PC-3 (cell line): ENCODE data around the gene PRKG2. TPM values are rescaled to one million over a fixed set of nuclear protein-coding genes. Genes with fewer than 3 reads are reported as not detected.

Experiments used
- ATAC-seq: fragments of 200-7000 bp; cut with Tn5 transposase; 2 replicates; pipeline ENCODE4 v1.9.1; 2020; ENCODE audit warnings: mild to moderate bottlenecking, moderate library complexity
- BruUV-seq: library from RNA; stranded (reverse); fragments of 400-500 nt; replicated peaks from 2 replicates; lab custom pipeline; 2021; lab: Mats Ljungman, UMichigan
- CTCF ChIA-PET: fragments of 300-600 bp; sonication (Branson Sonifier 250); formaldehyde crosslinking; loops from one replicate; lab custom pipeline; 2022; ENCODE audit warnings: antibody characterized with exemption; lab: Charles Lee
- POLR2A ChIA-PET: fragments of 300-600 bp; sonication (Branson Sonifier 250); formaldehyde crosslinking; loops from one replicate; lab custom pipeline; 2022; ENCODE audit warnings: antibody characterized with exemption; ENCODE audit not compliant: unreplicated experiment; lab: Charles Lee
- DNase-seq: peaks from one replicate; pipeline ENCODE4 v3.0.0-alpha.2; 2015
- H2AFZ ChIP-seq: fragments of 300-600 bp; sonication (generic); 2 replicates; pipeline ENCODE4 v1.6.0; 2016; ENCODE audit warnings: antibody characterized with exemption, low read length
- H3F3A ChIP-seq: fragments of 300-600 bp; sonication (generic); one replicate; pipeline ENCODE4 v1.6.0; 2017; ENCODE audit warnings: antibody characterized with exemption, low read length, control low read depth, mild to moderate bottlenecking; ENCODE audit not compliant: unreplicated experiment
- H3K27ac ChIP-seq: fragments of 300-600 bp; sonication (generic); 2 replicates; pipeline ENCODE4 v1.5.1; 2016; ENCODE audit warnings: mild to moderate bottlenecking, low read length
- H3K27me3 ChIP-seq: fragments of 300-600 bp; sonication (generic); 2 replicates; pipeline ENCODE4 v1.6.1; 2016; ENCODE audit warnings: low read length, mixed read lengths
- H3K36me3 ChIP-seq: fragments of 300-600 bp; sonication (generic); 2 replicates; pipeline ENCODE4 v1.6.1; 2016; ENCODE audit warnings: low read depth, mixed run types, low read length, mixed read lengths
- H3K4me1 ChIP-seq: fragments of 300-600 bp; sonication (generic); 2 replicates; pipeline ENCODE4 v1.5.1; 2016; ENCODE audit warnings: low read length; ENCODE audit not compliant: insufficient read depth
- H3K4me2 ChIP-seq: fragments of 300-600 bp; sonication (generic); 2 replicates; pipeline ENCODE4 v1.6.0; 2016; ENCODE audit warnings: low read length
- H3K4me3 ChIP-seq: fragments of 300-600 bp; sonication (generic); 2 replicates; pipeline ENCODE4 v1.5.1; 2016; ENCODE audit warnings: mild to moderate bottlenecking, low read length, mixed read lengths
- H3K79me2 ChIP-seq: fragments of 300-600 bp; sonication (generic); 2 replicates; pipeline ENCODE4 v1.6.1; 2017; ENCODE audit warnings: low read length, mixed read lengths
- H3K9ac ChIP-seq: fragments of 300-600 bp; sonication (generic); 2 replicates; pipeline ENCODE4 v1.6.0; 2016; ENCODE audit warnings: mild to moderate bottlenecking, low read length
- H3K9me2 ChIP-seq: fragments of 300-600 bp; sonication (generic); replicated peaks from 2 replicates; pipeline ENCODE4 v1.6.1; 2016; ENCODE audit warnings: mixed run types, low read length, mixed read lengths
- H3K9me3 ChIP-seq: fragments of 300-600 bp; sonication (generic); 2 replicates; pipeline ENCODE4 v1.6.1; 2016; ENCODE audit warnings: low read length, mixed read lengths
- H4K20me1 ChIP-seq: fragments of 300-600 bp; sonication (generic); 2 replicates; pipeline ENCODE4 v1.6.1; 2016; ENCODE audit warnings: low read length, mixed read lengths
- EZH2 ChIP-seq: fragments of 300-600 bp; sonication (generic); IDR thresholded peaks from one replicate; pipeline ENCODE4 v1.6.1; 2017; ENCODE audit warnings: antibody characterized with exemption, mild to moderate bottlenecking, low read length; ENCODE audit not compliant: unreplicated experiment
- EZH2phosphoT487 ChIP-seq: fragments of 300-600 bp; sonication (generic); IDR thresholded peaks from 2 replicates; pipeline ENCODE4 v1.6.1; 2018; ENCODE audit warnings: mild to moderate bottlenecking, antibody characterized with exemption, low read length, borderline replicate concordance
- intact Hi-C: fragments of 100-400 bp; cut with micrococcal nuclease; formaldehyde crosslinking; loops from 2 replicates; pipeline ENCODE4 v1.9.0; 2023
- total RNA-seq: library from RNA; depleted of rRNA; stranded (reverse); fragments of >200 nt; gene quantifications from 2 replicates; pipeline ENCODE4 v1.2.3, GENCODE V29; 2014
- TF ChIP-seq, protein P1 (sequence below): fragments of 300-600 bp; sonication (generic); conservative IDR thresholded peaks from 2 replicates; pipeline ENCODE4 v1.5.1; 2017; ENCODE audit warnings: antibody characterized with exemption, low read depth, mild to moderate bottlenecking, low read length

PRKG2 gene
- total RNA-seq, 1 experiment from 2014 or later, result 0.55 TPM

DNA sequence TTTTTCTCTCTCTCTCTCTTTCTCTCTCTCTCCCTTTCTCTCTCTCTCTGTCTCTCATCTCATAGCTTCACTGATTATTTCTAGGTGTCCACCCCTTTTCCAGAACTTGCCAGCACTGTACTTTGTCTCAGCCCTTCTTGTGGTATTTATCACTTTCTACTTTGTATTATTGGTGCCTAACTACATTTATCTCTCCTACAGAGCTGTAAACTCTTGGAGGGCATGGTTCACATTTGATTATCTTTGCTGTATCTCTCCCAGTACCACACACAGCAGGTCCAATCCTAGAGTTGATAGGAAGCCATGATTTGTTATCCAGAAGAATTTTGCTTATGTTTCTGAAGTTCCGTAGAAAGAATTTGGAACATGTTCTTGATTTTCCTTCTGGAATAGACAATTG, 5.2 kb upstream of the PRKG2 start:
- Histone ChIP-seq H4K20me1 (no peaks in the 10 kb centered on the region), H3K9me3 (no peaks in the 10 kb centered on the region), H3K27me3 (peaks cover 7% of the 10 kb centered on the region), H2AFZ (no peak overlapping the region), H3K9ac (no peak overlapping the region), H3K9me2 (no peaks in the 10 kb centered on the region), H3K4me3 (no peak overlapping the region), H3K36me3 (no peaks in the 10 kb centered on the region), H3K4me2 (no peak overlapping the region), H3F3A (no peaks in the 10 kb centered on the region), H3K79me2 (no peaks in the 10 kb centered on the region), H3K4me1 (no peaks in the 10 kb centered on the region), H3K27ac (no peak overlapping the region)
- no TSS peak for BruUV-seq
- ChIA-PET POLR2A (no interaction called here), CTCF (no interaction called here)
- ATAC-seq (no peak), DNase-seq (no peak)
- TF ChIP-seq, protein P1, sequence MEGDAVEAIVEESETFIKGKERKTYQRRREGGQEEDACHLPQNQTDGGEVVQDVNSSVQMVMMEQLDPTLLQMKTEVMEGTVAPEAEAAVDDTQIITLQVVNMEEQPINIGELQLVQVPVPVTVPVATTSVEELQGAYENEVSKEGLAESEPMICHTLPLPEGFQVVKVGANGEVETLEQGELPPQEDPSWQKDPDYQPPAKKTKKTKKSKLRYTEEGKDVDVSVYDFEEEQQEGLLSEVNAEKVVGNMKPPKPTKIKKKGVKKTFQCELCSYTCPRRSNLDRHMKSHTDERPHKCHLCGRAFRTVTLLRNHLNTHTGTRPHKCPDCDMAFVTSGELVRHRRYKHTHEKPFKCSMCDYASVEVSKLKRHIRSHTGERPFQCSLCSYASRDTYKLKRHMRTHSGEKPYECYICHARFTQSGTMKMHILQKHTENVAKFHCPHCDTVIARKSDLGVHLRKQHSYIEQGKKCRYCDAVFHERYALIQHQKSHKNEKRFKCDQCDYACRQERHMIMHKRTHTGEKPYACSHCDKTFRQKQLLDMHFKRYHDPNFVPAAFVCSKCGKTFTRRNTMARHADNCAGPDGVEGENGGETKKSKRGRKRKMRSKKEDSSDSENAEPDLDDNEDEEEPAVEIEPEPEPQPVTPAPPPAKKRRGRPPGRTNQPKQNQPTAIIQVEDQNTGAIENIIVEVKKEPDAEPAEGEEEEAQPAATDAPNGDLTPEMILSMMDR, result no peak
- intact Hi-C loops, result no loop called here

DNA sequence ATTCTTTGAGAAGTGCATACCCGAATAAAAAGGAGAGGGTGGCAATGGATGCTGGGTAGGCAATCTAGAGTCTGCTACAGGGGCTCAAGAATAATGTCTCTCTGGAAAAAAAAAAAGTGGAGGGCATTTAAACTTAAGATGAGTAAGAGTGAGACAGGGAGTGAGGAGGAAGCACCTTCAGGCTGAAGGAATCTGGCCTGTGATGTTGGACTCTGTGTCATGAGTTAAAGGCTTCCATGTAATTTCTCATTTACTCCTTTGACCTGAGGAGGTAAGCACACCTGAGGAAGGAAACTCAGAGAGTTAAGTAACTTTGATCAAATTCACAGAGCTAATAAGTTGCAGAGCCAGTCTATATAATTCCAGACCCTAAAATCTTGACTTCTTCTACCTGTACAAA, 3.2 kb upstream of the PRKG2 start:
- no peaks in the 10 kb centered on the region for H4K20me1 ChIP-seq
- intact Hi-C loops, result loop anchor here (5.0 kb wide), 1 partner anchor 136 kb away; no protein-coding TSS in a partner anchor
- no peak for ATAC-seq
- ChIA-PET POLR2A (no interaction called here), CTCF (no interaction called here)
- no TSS peak for BruUV-seq
- H3K4me2 ChIP-seq, result no peak overlapping the region
- H3K27me3 ChIP-seq, result peaks cover 27% of the 10 kb centered on the region
- H2AFZ ChIP-seq, result no peak overlapping the region
- no peak overlapping the region for H3K27ac ChIP-seq
- H3K9me3 ChIP-seq, result no peaks in the 10 kb centered on the region
- no peaks in the 10 kb centered on the region for H3K4me1 ChIP-seq
- H3F3A ChIP-seq, result no peaks in the 10 kb centered on the region
- no peaks in the 10 kb centered on the region for H3K36me3 ChIP-seq
- DNase-seq, result no peak
- no peak overlapping the region for H3K9ac ChIP-seq
- H3K9me2 ChIP-seq, result no peaks in the 10 kb centered on the region
- H3K79me2 ChIP-seq, result no peaks in the 10 kb centered on the region
- TF ChIP-seq EZH2phosphoT487, result no peak
- TF ChIP-seq, protein P1, result no peak
- TF ChIP-seq EZH2, result no peak
- H3K4me3 ChIP-seq, result no peak overlapping the region

DNA sequence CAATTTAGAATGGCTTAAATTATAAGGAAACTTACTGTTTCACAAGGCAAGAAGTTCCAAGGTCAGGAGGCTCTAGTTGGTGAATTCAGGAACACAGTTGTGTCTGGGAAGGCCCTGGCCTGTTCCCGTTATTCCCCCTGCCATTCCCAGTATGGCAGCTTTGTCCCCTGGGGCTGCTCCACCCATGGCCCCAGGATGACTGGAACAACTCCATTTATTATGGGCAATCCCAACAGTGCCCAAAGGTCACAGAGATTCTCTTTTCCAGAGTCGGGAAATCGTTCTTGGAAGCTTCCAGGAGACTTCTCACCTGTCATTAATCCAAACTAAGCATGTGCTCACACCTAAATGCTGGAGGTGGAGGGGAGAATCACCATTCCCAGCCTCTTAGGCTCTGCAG, 2.8 kb upstream of the PRKG2 start:
- ChIA-PET CTCF (no interaction called here), POLR2A (no interaction called here)
- Histone ChIP-seq H3K79me2 (no peaks in the 10 kb centered on the region), H4K20me1 (no peaks in the 10 kb centered on the region), H3F3A (no peaks in the 10 kb centered on the region), H3K4me3 (no peak overlapping the region), H3K9me2 (no peaks in the 10 kb centered on the region), H3K9ac (no peak overlapping the region), H3K27me3 (peaks cover 31% of the 10 kb centered on the region), H3K4me2 (no peak overlapping the region), H2AFZ (no peak overlapping the region), H3K4me1 (no peaks in the 10 kb centered on the region), H3K9me3 (no peaks in the 10 kb centered on the region), H3K36me3 (no peaks in the 10 kb centered on the region), H3K27ac (no peak overlapping the region)
- BruUV-seq, result no TSS peak
- ATAC-seq (no peak), DNase-seq (no peak)
- TF ChIP-seq EZH2phosphoT487 (no peak), EZH2 (no peak)
- TF ChIP-seq, protein P1, result no peak
- intact Hi-C loops, result loop anchor here (5.0 kb wide), 1 partner anchor 135 kb away; no protein-coding TSS in a partner anchor
